GM12875 (cell line): ENCODE data around the gene MEAF6.

ENCODE experiments used
- H3K4me3 ChIP-seq: one replicate; pipeline ENCODE4 v1.5.1; 2011; ENCODE audit warnings: low read depth, low read length, control low read depth
- CTCF ChIP-seq: IDR thresholded peaks from 2 replicates; pipeline ENCODE4 v1.5.1; 2011; ENCODE audit warnings: low read depth, mild to moderate bottlenecking, control low read depth, inconsistent platforms, low read length, moderate library complexity, borderline replicate concordance; ENCODE audit not compliant: insufficient read depth

The MEAF6 gene

GRCh38 chr1:37478451-37478881, 36.1 kb downstream of the MEAF6 start:
- peak overlapping the region; percentile 63 for H3K4me3 ChIP-seq

GRCh38 chr1:37477946-37478345, 36.6 kb downstream of the MEAF6 start:
- no peak for TF ChIP-seq CTCF
- peak overlapping the region; percentile 63 for H3K4me3 ChIP-seq

More at GRCh38 chr1:37478451-37478881, 36.1 kb downstream of the MEAF6 start:
- no peak for TF ChIP-seq CTCF

GRCh38 chr1:37477198-37477931, 37.2 kb downstream of the MEAF6 start:
- H3K4me3 ChIP-seq = peak overlapping the region; percentile 63
- no peak for TF ChIP-seq CTCF

GRCh38 chr1:37476460-37477197, 37.9 kb downstream of the MEAF6 start:
- peak overlapping the region; percentile 63 for H3K4me3 ChIP-seq

GRCh38 chr1:37476087-37476452, 38.5 kb downstream of the MEAF6 start:
- no peak for TF ChIP-seq CTCF
- H3K4me3 ChIP-seq = peak overlapping the region; percentile 63

More at GRCh38 chr1:37476460-37477197, 37.9 kb downstream of the MEAF6 start:
- no peak for TF ChIP-seq CTCF

- no peak for TF ChIP-seq CTCF
- H3K4me3 ChIP-seq = peak overlapping the region; percentile 63
Observed at GRCh38 chr1:37475380-37476086, 39.0 kb downstream of the MEAF6 start.
